HUES48 (cell line): ENCODE results near the gene FES.
"Not testable (repeated sequence)": the region's sequence is repeated elsewhere in the genome, so short reads cannot be mapped to it uniquely, and the experiment has no call there.

Experiments used
- H3K27ac ChIP-seq: one replicate; pipeline ENCODE4 v1.7.0; 2013; ENCODE audit warnings: low read depth, low read length, inconsistent platforms
- H3K27me3 ChIP-seq: 2 replicates; pipeline ENCODE4 v1.6.1; 2013; ENCODE audit warnings: mild to moderate bottlenecking, low read length; ENCODE audit not compliant: control insufficient read depth, insufficient read depth
- H3K36me3 ChIP-seq: 2 replicates; pipeline ENCODE4 v1.6.1; 2013; ENCODE audit warnings: low read length; ENCODE audit not compliant: control insufficient read depth, insufficient read depth
- H3K4me1 ChIP-seq: 2 replicates; pipeline ENCODE4 v1.6.1; 2013; ENCODE audit warnings: mild to moderate bottlenecking, low read length; ENCODE audit not compliant: control insufficient read depth, insufficient read depth
- H3K4me3 ChIP-seq: 2 replicates; pipeline ENCODE4 v1.5.1; 2013; ENCODE audit warnings: mild to moderate bottlenecking, low read depth, low read length
- H3K9ac ChIP-seq: 2 replicates; pipeline ENCODE4 v1.6.1; 2013; ENCODE audit warnings: mild to moderate bottlenecking, low read depth, low read length, moderate library complexity
- H3K9me3 ChIP-seq: 2 replicates; pipeline ENCODE4 v1.6.1; 2013; ENCODE audit warnings: low read length; ENCODE audit not compliant: control insufficient read depth, insufficient read depth

FES gene

GRCh38 chr15:90905306-90906180 is 21.2 kb downstream of the FES start:
- H3K36me3 ChIP-seq, result peaks cover 11% of the 10 kb centered on the region; the same call in 1 of the 2 replicates
- peaks cover 16% of the 10 kb centered on the region for H3K4me1 ChIP-seq
- H3K4me3 ChIP-seq, result no peak overlapping the region
- no peak overlapping the region for H3K27ac ChIP-seq
- H3K9ac ChIP-seq, result no peak overlapping the region
- H3K9me3 ChIP-seq, result no peaks in the 10 kb centered on the region
- H3K27me3 ChIP-seq, result peaks cover 20% of the 10 kb centered on the region

GRCh38 chr15:90906181-90906849 is 22.0 kb downstream of the FES start:
- Histone ChIP-seq H3K4me1 (peaks cover 16% of the 10 kb centered on the region), H3K27me3 (peaks cover 17% of the 10 kb centered on the region), H3K9me3 (no peaks in the 10 kb centered on the region), H3K27ac (no peak overlapping the region), H3K36me3 (peaks cover 15% of the 10 kb centered on the region), H3K9ac (no peak overlapping the region), H3K4me3 (no peak overlapping the region)

- Histone ChIP-seq H3K9ac (no peak overlapping the region), H3K9me3 (no peaks in the 10 kb centered on the region), H3K36me3 (peaks cover 23% of the 10 kb centered on the region), H3K4me1 (peaks cover 8% of the 10 kb centered on the region), H3K27me3 (peaks cover 11% of the 10 kb centered on the region), H3K27ac (no peak overlapping the region), H3K4me3 (no peak overlapping the region)
Measured at GRCh38 chr15:90907051-90907660, 22.9 kb downstream of the FES start.

- no peak overlapping the region for H3K9ac ChIP-seq
- H3K27me3 ChIP-seq, result peaks cover 11% of the 10 kb centered on the region
- H3K4me3 ChIP-seq, result no peak overlapping the region
- H3K36me3 ChIP-seq, result peaks cover 24% of the 10 kb centered on the region
- no peak overlapping the region for H3K27ac ChIP-seq
- peaks cover 8% of the 10 kb centered on the region for H3K4me1 ChIP-seq
- H3K9me3 ChIP-seq, result no peaks in the 10 kb centered on the region
Measured at GRCh38 chr15:90907838-90908507, 23.7 kb downstream of the FES start.

- H3K4me1 ChIP-seq, H3K9me3 ChIP-seq, H3K4me3 ChIP-seq, H3K27me3 ChIP-seq, H3K9ac ChIP-seq, H3K27ac ChIP-seq: not testable (repeated sequence)
- peaks cover 31% of the 10 kb centered on the region for H3K36me3 ChIP-seq
Measured at GRCh38 chr15:90909449-90909848, 25.1 kb downstream of the FES start.

- no peaks in the 10 kb centered on the region for H3K4me1 ChIP-seq
- H3K9me3 ChIP-seq, result no peaks in the 10 kb centered on the region
- H3K27ac ChIP-seq, result no peak overlapping the region
- no peak overlapping the region for H3K9ac ChIP-seq
- H3K27me3 ChIP-seq, result no peaks in the 10 kb centered on the region
- H3K4me3 ChIP-seq, result no peak overlapping the region
- H3K36me3 ChIP-seq, result peaks cover 31% of the 10 kb centered on the region
Measured at GRCh38 chr15:90909976-90910375, 25.7 kb downstream of the FES start.

GRCh38 chr15:90910441-90911301 is 26.4 kb downstream of the FES start:
- Histone ChIP-seq H3K27ac (no peak overlapping the region), H3K4me1 (no peaks in the 10 kb centered on the region), H3K9ac (no peak overlapping the region), H3K9me3 (no peaks in the 10 kb centered on the region), H3K4me3 (no peak overlapping the region), H3K36me3 (peaks cover 30% of the 10 kb centered on the region), H3K27me3 (no peaks in the 10 kb centered on the region)

- no peak overlapping the region for H3K4me3 ChIP-seq
- H3K27me3 ChIP-seq, result no peaks in the 10 kb centered on the region
- H3K36me3 ChIP-seq, result peaks cover 29% of the 10 kb centered on the region
- H3K27ac ChIP-seq, result no peak overlapping the region
- no peak overlapping the region for H3K9ac ChIP-seq
- no peaks in the 10 kb centered on the region for H3K4me1 ChIP-seq
- H3K9me3 ChIP-seq, result no peaks in the 10 kb centered on the region
Measured at GRCh38 chr15:90911302-90911623, 27.0 kb downstream of the FES start.

GRCh38 chr15:90911906-90912769 is 27.8 kb downstream of the FES start:
- H3K36me3 ChIP-seq, result peaks cover 29% of the 10 kb centered on the region

GRCh38 chr15:90912770-90913075 is 28.4 kb downstream of the FES start:
- Histone ChIP-seq H3K27ac (no peak overlapping the region), H3K9me3 (no peaks in the 10 kb centered on the region), H3K4me3 (no peak overlapping the region), H3K4me1 (no peaks in the 10 kb centered on the region), H3K9ac (no peak overlapping the region), H3K36me3 (peaks cover 31% of the 10 kb centered on the region), H3K27me3 (no peaks in the 10 kb centered on the region)

More at GRCh38 chr15:90911906-90912769, 27.8 kb downstream of the FES start:
- H3K9ac ChIP-seq, result no peak overlapping the region
- no peaks in the 10 kb centered on the region for H3K4me1 ChIP-seq
- H3K27ac ChIP-seq, result no peak overlapping the region
- H3K27me3 ChIP-seq, result no peaks in the 10 kb centered on the region
- no peak overlapping the region for H3K4me3 ChIP-seq
- no peaks in the 10 kb centered on the region for H3K9me3 ChIP-seq
